ENCODE results near the gene CABP7.

- TF ChIP-seq CTCF (conservative IDR thresholded peaks at IDR 0.05; ENCODE audit: low read depth, low read length) (no peak), EZH2 (IDR thresholded peaks at IDR 0.05; ENCODE audit: borderline replicate concordance, low read depth, low read length, poor library complexity, severe bottlenecking) (no peak)
Observed at GRCh38 chr22:29693161-29693560, 26.6 kb upstream of the CABP7 start.

Data from A673 (cell line).